Adrenal gland (tissue), 12 donors: ENCODE data around the gene SGMS1. TPM values are rescaled to one million over a fixed set of nuclear protein-coding genes. Genes with fewer than 3 reads are reported as not detected.
"Not testable (repeated sequence)": the region's sequence is repeated elsewhere in the genome, so short reads cannot be mapped to it uniquely, and the experiment has no call there.

Experiments used
- DNase-seq, 7 donors: peaks; one replicate each; pipeline ENCODE4 v3.0.0-alpha.2; 2019 to 2020
- H3K27ac ChIP-seq, 5 donors: fragments of 200-600 bp; sonication (generic) in 4 of 5; 1 replicate in 3 of 5; 2 replicates in 2 of 5; pipeline versions ENCODE4 v1.5.1 to v1.8.0; 2016 to 2020; ENCODE audit warnings: mild to moderate bottlenecking in 1 of 5
- H3K27me3 ChIP-seq: fragments of 200-600 bp; 2 replicates; pipeline ENCODE4 v1.8.0; 2021
- H3K36me3 ChIP-seq, 2 donors: fragments of 200-600 bp; replicated peaks in 1 of 2; 1 replicate in 1 of 2; 2 replicates in 1 of 2; pipeline versions ENCODE4 v1.5.1 to v1.8.0; 2018 to 2022
- H3K4me1 ChIP-seq, 2 donors: fragments of 200-600 bp; replicated peaks in 1 of 2; 1 replicate in 1 of 2; 2 replicates in 1 of 2; pipeline versions ENCODE4 v1.5.1 to v1.8.0; 2018 to 2021
- H3K4me3 ChIP-seq, 4 donors: fragments of 200-600 bp; sonication (generic) in 3 of 4; one replicate each; pipeline ENCODE4 v1.5.1; 2016 to 2018
- H3K9me3 ChIP-seq, 3 donors: fragments of 200-600 bp; sonication (generic) in 1 of 3; replicated peaks in 1 of 3; 1 replicate in 2 of 3; 2 replicates in 1 of 3; pipeline versions ENCODE4 v1.5.1 to v1.8.0; 2016 to 2021
- CTCF ChIP-seq, 6 experiments: fragments of 450-650 bp in 4 of 6; fragments of 200-600 bp in 2 of 6; sonication (generic) in 1 of 6; IDR thresholded peaks; 1 replicate in 5 of 6; 2 replicates in 1 of 6; pipeline versions ENCODE4 v1.5.1 to v1.8.0; 2016 to 2021; ENCODE audit warnings: antibody characterized with exemption in 6 of 6, mild to moderate bottlenecking in 2 of 6, moderate library complexity in 1 of 6
- POLR2A ChIP-seq, 2 donors: fragments of 450-650 bp; IDR thresholded peaks; one replicate each; pipeline ENCODE4 v1.6.1; 2017; ENCODE audit warnings: antibody characterized with exemption in 2 of 2, mild to moderate bottlenecking in 2 of 2, moderate library complexity in 1 of 2
- WGBS, 4 donors: extraction: QIAGEN DNeasy Blood & Tissue Kit in 2 of 4; methylation state at CpG; one replicate each; pipeline versions ENCODE4 v1.1.5 to v1.1.7; 2013 to 2017; 5-methylcytosine and 5-hydroxymethylcytosine counted together
- intact Hi-C, 2 donors: fragments of 100-400 bp; cut with DNase I; formaldehyde crosslinking; loops; one replicate each; pipeline versions ENCODE4 v1.14.1 to v1.15.0; 2022 to 2023
- polyA plus RNA-seq, 3 donors: library from polyadenylated mRNA; stranded (reverse); fragments of 200-250 nt in 2 of 3; fragments of 350-450 nt in 1 of 3; fragmentation: Illumina TruSeq in 1 of 3; extraction: RNeasy Lipid Tissue Mini Kit (QIAGEN cat#74804) in 1 of 3; gene quantifications; one replicate each; pipeline ENCODE4 v1.2.3, GENCODE V29; 2013 to 2014
- total RNA-seq, 9 donors: library from RNA; depleted of rRNA in 4 of 9; stranded (reverse); fragments of >200 nt in 4 of 9; fragments of 120-200 nt in 1 of 9; fragmentation: NEBNext Ultra II Directional in 1 of 9; extraction: Animal tissue kit (Norgen Biotek cat#: 25700) in 1 of 9; gene quantifications; one replicate each; pipeline versions ENCODE4 v1.1.0 to v1.2.4, GENCODE V29; 2013 to 2023
- donor health status: healthy with polysubstance abuse.
- donor health status: Bipolar disorder and iron deficiency.
- donor health status: DM: yes; HTN: yes; CAD: no.
- donor health status: DM: no; HTN: no; CAD: no.
- donor health status: DM: no; HTN: no; CAD: no.
- donor health status: DM: yes; HTN: yes; CAD: no.

The SGMS1 gene
- total and polyA plus RNA-seq, 12 donors: 9.1 to 152 (median 62.2) TPM

- H3K4me1 ChIP-seq, H3K27me3 ChIP-seq, H3K36me3 ChIP-seq, H3K27ac ChIP-seq, H3K9me3 ChIP-seq: not testable (repeated sequence)
- WGBS, 4 donors: 50 to 74% (median 59%) methylated on average over 30 to 32 of the region's 32 CpGs
- intact Hi-C loops: loop anchor here in 1 of 2 donors (10.0 kb wide), 1 partner anchor 365 kb away; no protein-coding TSS in a partner anchor
- peak in 4 of 7 donors; percentile 22 to 65 (median 44) for DNase-seq
- H3K4me3 ChIP-seq: peak overlapping the region in 2 of 4 donors; percentile 16 to 42
- peak in 1 of 6 experiments; percentile 49 for TF ChIP-seq CTCF (IDR thresholded peaks at IDR 0.05)
Observed at GRCh38 chr10:50659865-50660730, 36.3 kb upstream of the SGMS1 start.

- not testable (repeated sequence) for H3K36me3 ChIP-seq, H3K27me3 ChIP-seq, H3K27ac ChIP-seq, DNase-seq, H3K9me3 ChIP-seq, H3K4me1 ChIP-seq
- 90 to 95% (median 93%) methylated on average over 26 to 35 of the region's 35 CpGs for WGBS, 4 donors
- intact Hi-C loops: loop anchor here in 1 of 2 donors (10.0 kb wide), 1 partner anchor 364 kb away; no protein-coding TSS in a partner anchor
- H3K4me3 ChIP-seq: peak overlapping the region in 1 of 4 donors; percentile 42
Observed at GRCh38 chr10:50659016-50659864, 35.5 kb upstream of the SGMS1 start.

GRCh38 chr10:50658165-50658564 lies 34.4 kb upstream of the SGMS1 start:
- H3K36me3 ChIP-seq: no peaks in the 10 kb centered on the region
- intact Hi-C loops: loop anchor here in 1 of 2 donors (10.0 kb wide), 1 partner anchor 363 kb away; no protein-coding TSS in a partner anchor
- peaks cover 0 to under 1% of the 10 kb centered on the region in 2 donors for H3K4me1 ChIP-seq
- H3K4me3 ChIP-seq: no peak overlapping the region
- 88 to 100% (median 93%) methylated on average over 2 to 5 of the region's 5 CpGs for WGBS, 4 donors
- H3K27ac ChIP-seq: no peak overlapping the region
- TF ChIP-seq POLR2A (IDR thresholded peaks at IDR 0.05): no peak
- no peak for TF ChIP-seq CTCF (IDR thresholded peaks at IDR 0.05)
- H3K9me3 ChIP-seq: no peaks in the 10 kb centered on the region
- H3K27me3 ChIP-seq: no peaks in the 10 kb centered on the region
- no peak for DNase-seq

GRCh38 chr10:50653758-50654157 lies 30.0 kb upstream of the SGMS1 start:
- intact Hi-C loops: loop anchor here in 1 of 2 donors (10.0 kb wide), 1 partner anchor 359 kb away; no protein-coding TSS in a partner anchor
- no peak for DNase-seq
- H3K4me1 ChIP-seq: peaks cover 0 to 5% of the 10 kb centered on the region in 2 donors
- 22 to 41% (median 35%) methylated on average over 3 of the region's 3 CpGs for WGBS, 4 donors
- no peak for TF ChIP-seq CTCF (IDR thresholded peaks at IDR 0.05)
- TF ChIP-seq POLR2A (IDR thresholded peaks at IDR 0.05): no peak
- no peaks in the 10 kb centered on the region for H3K9me3 ChIP-seq
- no peaks in the 10 kb centered on the region for H3K27me3 ChIP-seq
- no peaks in the 10 kb centered on the region for H3K36me3 ChIP-seq
- H3K27ac ChIP-seq: no peak overlapping the region
- no peak overlapping the region for H3K4me3 ChIP-seq
